HG02763 (cell line): ENCODE results near the gene ARHGEF16.

ENCODE experiments used
- ATAC-seq: cut with Tn5 transposase; IDR thresholded peaks from one replicate; pipeline ENCODE4 v1.9.1; 2021; ENCODE audit warnings: mild to moderate bottlenecking, moderate library complexity; ENCODE audit not compliant: unreplicated experiment

Gene ARHGEF16

GRCh38 chr1:3420218-3420951 lies 34.1 kb upstream of the ARHGEF16 start:
- no peak for ATAC-seq

- no peak for ATAC-seq
Measured at GRCh38 chr1:3422638-3423037, 31.8 kb upstream of the ARHGEF16 start.

- ATAC-seq: no peak
Measured at GRCh38 chr1:3423245-3423829, 31.1 kb upstream of the ARHGEF16 start.

DNA sequence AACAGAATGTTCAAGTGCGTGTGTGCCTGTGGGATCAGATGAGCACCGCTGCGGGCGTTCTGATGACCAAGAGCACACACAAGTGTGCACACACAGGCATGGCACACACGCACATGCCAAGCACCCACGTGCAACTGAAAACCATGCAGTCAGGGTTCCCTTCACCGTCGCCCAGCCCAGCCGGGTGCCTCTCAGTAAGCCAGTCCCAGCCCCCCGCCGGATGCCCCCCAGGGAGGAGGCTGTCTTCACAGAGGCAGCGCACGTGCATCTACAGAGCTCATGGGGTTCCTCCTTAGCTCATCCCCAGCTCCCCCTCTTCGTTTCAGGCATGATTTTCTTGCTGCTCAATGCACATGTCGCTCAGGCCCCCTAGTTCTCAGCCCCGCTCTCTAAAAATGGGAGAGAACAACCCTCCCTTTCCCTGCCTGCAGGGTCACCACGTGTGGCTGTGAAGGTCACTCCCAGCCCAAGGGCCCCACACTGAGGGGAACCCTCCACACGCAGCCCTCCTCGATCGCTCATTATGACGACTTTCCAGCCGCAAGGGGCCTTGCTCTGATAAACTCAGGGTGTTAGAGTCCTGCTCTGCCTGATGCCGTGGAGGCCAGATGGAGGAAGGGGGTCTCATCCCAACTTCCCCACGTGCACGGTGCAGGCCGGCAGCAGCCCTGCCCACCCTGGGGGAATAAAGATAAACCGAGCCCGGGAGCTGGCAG lies 30.4 kb upstream of the ARHGEF16 start:
- ATAC-seq: no peak

DNA sequence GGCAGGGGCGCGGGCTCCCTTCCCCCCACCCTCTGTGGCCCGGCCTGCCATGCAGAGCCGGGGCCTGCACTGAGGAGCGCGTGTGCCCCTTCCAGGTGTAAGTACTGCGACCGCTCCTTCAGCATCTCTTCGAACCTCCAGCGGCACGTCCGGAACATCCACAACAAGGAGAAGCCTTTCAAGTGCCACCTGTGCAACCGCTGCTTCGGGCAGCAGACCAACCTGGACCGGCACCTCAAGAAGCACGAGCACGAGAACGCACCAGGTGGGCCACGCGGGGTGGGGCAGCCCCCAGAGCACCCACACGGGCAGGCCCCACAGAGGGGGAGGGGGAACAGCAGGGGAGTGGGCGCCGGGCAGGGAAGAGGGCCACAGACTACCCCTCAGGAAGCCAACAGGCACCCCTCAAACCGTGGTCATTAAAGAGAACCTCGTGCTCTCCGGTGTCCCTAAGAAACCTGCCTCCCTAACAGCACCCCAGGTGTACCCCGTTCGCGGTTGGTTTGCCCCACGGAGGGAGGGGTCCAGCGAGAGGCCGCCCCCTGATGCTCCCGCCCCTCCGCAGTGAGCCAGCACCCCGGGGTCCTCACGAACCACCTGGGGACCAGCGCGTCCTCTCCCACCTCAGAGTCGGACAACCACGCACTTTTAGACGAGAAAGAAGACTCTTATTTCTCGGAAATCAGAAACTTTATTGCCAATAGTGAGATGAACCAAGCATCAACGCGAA lies 28.8 kb upstream of the ARHGEF16 start:
- no peak for ATAC-seq

DNA sequence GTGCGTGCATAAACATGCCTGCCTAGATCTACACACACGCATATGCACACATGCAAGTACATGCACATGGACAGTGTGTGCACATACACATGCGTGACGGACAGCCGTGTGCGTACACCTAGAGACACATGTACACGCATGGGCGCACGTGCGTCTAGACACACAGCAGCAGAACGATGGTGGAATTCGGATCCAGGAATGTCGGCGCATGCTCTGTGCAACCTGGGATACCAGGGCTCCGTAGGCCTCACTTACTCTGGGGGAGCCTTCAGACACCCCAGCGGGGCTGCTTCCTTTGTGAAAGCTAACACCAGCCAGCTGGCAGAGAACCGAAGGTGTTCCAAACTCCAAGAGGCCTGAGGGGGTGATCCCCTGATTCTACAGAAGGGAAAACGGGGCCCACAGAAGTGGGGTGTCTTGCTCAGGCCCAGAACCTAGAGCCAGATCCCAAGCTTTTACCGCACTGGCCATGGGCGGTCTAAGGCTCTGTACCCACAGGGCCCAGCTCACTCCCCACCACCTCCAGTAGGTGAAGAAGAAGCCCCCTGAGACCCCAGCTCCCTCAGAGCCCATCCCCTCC lies 27.4 kb upstream of the ARHGEF16 start:
- no peak for ATAC-seq

DNA sequence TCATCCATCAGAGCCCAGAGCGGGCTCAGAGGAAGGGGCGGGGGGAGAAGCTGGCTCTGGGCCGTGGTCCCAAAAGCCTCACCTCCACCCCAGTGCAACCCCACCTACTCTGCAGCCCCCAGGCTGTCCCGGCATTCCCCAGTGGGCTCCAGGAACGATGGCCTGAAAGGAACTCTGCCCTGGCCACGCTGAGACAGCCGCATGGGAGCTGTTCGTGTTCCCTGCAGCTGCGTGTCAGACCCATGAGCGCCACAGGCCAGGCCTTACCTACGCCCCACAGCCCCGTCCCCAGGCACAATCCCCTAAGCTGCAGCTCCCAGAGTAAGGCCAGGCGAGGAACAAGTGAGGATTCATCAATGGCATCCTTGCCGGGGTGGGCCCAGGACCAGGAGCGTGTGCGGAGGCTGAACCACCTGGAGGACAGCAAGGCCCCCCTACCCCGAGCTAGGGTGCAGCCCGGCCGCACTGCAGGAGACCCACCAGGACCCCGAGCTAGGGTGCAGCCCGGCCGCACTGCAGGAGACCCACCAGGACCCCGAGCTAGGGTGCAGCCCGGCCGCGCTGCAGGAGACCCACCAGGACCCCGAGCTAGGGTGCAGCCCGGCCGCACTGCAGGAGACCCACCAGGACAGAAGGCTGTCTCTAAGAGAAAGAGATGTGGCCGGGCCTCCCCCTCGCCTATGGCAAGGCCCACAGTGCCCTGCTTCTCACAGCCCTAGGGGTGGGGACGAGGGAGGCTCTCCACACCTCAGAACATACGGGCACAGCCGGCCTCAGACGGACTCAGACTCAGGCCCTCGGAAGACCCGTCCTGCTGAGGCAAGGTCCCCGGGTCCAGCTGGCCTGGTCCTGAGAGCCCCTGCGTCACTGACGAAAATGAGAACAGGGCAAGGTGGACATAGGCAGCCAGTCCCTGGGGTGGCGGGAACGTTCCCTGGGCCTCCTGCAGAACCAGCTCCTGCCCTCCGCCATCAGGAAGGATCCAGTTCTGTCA lies 26.5 kb upstream of the ARHGEF16 start:
- ATAC-seq: no peak

DNA sequence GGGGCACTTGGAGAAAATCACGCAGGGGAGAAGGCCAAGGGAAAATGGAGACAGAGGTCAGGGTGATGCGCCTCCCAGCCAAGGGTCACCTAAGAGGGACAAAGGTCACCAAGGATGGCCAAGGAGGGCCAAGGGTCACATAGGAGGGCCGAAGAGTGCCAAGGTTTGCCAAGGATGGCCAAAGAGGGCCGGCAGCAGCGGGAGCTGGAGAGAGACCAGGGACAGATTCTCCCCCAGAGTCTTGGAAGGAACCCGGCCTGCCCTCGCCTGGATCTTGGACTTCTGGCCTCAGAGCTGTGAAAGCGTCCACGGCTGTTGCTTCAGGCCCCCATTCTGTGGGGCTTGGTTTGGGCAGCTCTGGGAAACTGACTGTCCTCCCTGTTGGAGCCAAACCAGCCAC lies 25.6 kb upstream of the ARHGEF16 start:
- no peak for ATAC-seq

DNA sequence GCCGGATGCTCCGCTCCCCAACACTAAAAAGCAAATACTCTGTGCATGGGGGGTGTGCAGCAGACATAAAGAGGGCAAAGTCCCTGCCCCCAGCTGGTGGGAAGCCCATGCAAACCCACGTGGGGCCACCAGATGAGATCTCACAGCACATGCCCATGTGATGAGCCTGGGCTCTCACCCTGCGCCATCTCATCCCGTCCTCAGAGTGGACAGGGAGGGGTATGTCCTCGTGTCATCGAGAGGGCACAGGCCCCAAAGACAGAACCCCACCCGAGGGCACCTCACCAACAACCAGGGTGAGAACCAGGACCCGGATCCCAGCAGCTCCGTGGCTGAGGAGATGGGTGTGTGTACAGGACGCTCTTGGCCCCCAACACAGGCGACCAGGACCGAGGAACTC lies 25.1 kb upstream of the ARHGEF16 start:
- no peak for ATAC-seq

- no peak for ATAC-seq
Measured at GRCh38 chr1:3429766-3430165, 24.7 kb upstream of the ARHGEF16 start.

DNA sequence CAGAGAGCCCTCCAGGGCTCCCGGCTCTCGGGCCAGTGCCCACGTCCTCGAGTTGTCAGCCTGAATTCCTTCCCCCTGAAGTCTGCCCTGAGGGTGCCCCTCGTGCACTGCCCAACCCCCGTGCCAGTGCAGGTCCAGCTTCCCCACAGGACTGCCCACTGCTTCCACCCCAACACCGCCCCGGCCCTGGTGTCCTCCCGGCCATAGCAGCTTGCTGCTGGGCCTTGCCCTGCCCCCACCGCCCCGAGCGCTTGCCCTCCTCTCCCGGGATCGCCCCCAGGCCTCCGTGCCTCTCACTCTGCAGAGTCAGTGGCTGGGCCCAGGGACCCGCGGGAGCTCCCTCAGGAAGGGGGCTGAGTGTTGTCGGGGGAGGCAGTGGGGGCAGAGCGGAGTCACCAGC lies 24.1 kb upstream of the ARHGEF16 start:
- ATAC-seq: no peak

DNA sequence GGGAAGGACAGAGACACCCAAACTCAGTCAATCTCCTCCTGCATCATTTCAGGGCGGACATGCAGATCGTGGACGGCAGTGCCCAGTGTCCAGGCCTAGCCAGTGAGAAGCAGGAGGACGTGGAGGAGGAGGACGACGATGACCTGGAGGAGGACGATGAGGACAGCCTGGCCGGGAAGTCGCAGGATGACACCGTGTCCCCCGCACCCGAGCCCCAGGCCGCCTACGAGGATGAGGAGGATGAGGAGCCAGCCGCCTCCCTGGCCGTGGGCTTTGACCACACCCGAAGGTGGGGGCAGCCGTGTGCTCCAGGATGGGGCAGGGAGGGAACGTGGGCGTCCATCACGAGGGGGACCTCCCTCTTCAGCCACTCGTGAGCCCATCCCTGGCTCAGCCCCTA lies 23.6 kb upstream of the ARHGEF16 start:
- ATAC-seq: no peak

DNA sequence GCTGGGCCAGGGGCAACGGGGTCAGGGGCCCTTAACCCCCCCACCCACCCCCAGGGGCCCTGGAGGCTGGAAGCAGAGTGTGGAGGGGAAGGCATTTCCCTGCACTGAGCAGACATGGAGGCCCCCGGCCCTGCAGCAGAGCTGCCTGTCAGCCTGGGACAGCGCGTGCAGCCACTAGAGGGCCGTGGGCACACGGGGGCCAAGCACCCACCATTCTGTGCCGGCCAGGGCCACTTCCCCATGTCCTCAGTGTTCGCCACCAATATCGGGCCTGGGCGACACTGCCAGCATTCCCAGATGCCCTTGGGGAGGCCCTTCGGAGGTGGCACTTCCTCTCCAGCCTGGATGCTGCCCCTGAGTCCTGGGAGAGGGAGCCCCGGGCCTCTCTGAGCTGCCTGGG lies 23.2 kb upstream of the ARHGEF16 start:
- ATAC-seq: no peak

- no peak for ATAC-seq
Measured at GRCh38 chr1:3431686-3432085, 22.8 kb upstream of the ARHGEF16 start.

GRCh38 chr1:3432306-3432705 lies 22.2 kb upstream of the ARHGEF16 start:
- ATAC-seq: no peak

- ATAC-seq: no peak
Measured at GRCh38 chr1:3433076-3433475, 21.4 kb upstream of the ARHGEF16 start.

GRCh38 chr1:3433596-3434320 lies 20.7 kb upstream of the ARHGEF16 start:
- ATAC-seq: no peak

DNA sequence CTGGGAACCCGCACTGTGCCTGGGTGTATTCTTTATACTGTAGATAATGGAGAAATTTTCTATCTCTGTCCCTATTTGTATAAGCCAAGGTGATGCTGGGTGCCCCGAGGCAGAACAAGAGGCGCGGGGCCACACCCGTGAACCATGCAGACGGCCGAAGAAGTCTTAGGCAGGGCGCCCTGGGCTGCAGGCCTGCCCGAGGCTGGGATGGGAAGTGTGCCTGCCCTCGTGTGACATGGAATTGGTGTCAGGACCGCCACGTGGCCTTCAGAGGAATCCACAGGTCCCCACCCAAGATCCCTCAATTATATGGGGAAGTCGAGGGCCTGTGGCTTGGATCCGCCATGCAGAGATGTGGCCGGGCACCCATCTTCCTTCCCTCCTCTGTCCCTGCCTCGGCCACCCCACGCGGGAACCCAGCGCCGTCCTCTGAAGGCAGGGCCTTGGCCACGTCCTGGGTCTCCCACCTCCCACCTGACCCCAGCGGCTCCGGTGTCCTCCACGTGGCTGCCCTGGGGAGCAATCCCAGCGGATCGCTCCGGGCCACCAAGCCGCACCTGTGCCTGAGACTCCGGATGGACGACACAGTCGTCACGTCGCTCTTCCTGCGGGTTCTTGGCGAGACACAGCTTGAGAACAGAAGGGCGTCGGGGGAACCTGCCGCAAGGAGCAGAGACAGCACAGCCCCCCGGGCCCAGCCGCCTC lies 19.9 kb upstream of the ARHGEF16 start:
- no peak for ATAC-seq

DNA sequence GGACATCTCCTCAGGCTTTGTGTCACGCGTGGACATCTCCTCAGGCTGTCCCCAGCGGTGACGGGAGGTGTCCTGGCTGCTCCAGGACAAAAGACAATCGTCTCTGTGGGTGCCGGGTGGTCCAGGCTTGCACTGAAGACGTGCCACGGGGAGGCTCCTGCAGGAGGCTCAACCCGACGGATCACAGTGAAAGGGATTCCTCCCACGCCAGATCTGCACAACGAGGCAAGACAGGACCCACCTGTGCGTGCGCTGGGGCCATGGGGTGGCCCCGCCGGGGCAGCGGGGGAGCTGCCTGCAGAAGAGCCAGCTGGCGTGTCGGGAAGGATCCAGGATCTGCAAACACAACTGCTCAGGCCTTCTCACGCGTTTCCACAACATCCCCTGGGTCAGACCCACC lies 18.8 kb upstream of the ARHGEF16 start:
- ATAC-seq: no peak
